HT1080 (cell line): ENCODE data around the gene GPRIN2. TPM values are rescaled to one million over a fixed set of nuclear protein-coding genes. Genes with fewer than 3 reads are reported as not detected.

Experiments used
- DNase-seq: peaks from one replicate; pipeline ENCODE4 v3.0.0-alpha.2; 2015; ENCODE audit warnings: low read depth
- total RNA-seq: library from RNA; depleted of rRNA; stranded (reverse); fragments of >200 nt; shearing (Covaris generic); gene quantifications from 2 replicates; pipeline ENCODE4 v1.2.3, GENCODE V29; 2014

Gene GPRIN2
- total RNA-seq, 1 experiment from 2014 or later = not detected

DNA sequence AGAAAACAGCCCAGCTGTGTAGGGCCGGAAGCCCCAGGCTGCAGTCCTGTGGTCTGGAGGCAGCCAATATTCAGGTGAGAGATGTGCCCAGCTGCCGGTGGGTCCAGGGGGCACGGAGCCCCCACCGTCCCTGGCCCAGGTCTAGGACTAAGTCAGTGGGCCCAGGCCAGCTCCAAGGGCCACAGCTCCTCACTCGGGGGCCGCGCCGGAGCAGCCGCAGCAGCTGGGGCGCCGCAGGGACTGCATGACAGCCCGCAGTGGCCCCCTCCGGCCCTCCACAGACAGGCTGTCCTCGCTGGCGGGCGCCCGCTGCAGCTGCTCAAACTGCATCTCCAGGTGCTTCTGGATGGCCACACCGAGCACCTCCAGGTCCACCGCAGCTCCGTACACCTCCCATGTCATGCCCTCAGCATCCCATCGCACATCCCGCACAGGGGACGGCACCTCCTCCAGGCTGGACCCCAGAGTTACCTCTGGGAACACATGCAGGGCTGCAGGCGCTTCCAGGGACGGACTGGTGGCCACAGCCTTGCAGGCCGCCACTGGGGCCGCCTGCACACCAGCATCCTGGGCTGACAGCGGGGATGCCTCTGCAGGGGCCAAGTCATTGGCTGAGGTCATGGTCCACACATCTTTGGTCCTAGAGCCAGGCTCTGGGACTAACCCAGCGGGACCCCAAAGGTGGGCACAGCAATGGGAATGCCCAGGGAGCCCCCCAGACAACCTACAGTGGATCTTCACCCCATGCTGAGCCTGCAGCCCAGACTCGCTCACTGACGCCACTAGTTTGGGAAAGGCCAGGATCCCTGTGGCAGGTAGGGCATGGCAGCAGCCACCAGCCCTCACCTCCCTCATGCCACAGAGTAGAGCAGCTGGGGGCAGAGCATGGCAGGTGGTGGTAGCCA, 7.0 kb downstream of the GPRIN2 start:
- no peak for DNase-seq

DNA sequence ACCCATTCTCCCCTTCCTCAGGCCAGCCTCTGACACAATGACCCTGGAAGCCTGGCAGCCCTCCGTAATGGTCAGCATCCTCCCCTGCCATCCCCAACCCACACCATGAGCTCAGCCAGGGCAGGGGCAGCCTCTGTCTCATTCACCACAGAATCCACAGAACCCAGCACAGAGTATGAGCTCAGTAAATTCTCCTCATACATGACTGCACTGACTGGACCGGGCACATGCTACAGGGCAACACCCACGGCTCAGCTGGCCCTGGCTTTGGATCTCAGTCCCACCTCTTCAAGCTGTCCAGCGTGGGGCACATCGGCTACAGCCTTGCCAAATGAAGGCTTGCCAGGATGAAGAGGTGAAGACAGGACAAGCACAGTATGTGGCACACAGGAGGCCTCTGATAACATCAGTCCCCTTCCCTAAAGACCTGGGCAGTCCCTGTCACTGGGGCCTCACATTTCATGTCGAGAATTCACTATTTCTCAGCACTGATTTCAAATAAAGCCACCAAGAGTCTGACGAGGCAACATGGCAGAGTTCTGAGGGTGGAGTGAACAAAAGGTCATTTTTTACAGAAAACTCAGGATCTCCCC, 7.9 kb downstream of the GPRIN2 start:
- no peak for DNase-seq

DNA sequence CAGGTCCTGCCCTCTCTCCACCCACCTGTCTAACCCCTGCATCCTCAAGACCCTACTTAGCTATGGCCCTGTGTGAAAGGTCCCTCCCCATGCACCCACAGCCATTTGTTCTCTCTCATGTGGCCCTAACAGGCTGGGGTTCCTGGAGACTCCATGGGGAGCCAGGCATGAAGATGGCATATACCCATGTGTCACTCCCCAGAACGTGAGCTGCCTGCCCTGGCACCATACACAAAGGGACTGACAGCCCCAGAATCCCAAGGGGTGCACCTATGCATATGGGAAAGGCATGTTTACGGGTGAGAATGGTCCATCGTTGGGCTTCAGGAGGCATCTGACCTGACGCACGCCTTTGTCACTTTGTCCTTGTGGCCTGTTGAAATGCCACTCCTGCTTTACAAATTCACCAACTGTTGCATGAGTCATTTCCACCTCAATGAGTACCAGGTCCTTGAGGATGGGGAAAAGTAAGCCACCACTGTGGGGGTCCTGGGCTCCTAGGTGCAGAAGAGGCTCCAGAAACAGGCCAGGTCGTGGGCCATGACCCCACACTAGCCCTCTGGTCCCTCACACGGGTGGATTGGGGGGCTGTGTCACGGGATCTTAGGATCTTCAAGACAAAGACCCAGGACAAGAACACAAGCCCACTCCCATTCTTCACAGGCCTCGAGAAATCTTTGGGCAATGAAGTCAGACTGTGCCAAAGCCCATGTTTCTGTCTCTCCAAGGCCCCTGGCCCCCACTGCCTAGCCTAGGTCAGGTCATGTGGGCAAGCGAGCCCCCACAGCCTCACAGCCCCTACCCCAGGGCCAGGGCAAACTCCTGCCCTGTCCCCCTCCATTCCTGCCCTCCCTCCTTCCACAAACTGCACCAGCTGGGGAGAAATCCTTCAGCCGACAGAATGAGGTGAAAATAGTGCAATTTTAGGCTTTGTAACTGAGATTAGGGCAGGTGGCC, 8.6 kb downstream of the GPRIN2 start:
- DNase-seq = no peak

DNA sequence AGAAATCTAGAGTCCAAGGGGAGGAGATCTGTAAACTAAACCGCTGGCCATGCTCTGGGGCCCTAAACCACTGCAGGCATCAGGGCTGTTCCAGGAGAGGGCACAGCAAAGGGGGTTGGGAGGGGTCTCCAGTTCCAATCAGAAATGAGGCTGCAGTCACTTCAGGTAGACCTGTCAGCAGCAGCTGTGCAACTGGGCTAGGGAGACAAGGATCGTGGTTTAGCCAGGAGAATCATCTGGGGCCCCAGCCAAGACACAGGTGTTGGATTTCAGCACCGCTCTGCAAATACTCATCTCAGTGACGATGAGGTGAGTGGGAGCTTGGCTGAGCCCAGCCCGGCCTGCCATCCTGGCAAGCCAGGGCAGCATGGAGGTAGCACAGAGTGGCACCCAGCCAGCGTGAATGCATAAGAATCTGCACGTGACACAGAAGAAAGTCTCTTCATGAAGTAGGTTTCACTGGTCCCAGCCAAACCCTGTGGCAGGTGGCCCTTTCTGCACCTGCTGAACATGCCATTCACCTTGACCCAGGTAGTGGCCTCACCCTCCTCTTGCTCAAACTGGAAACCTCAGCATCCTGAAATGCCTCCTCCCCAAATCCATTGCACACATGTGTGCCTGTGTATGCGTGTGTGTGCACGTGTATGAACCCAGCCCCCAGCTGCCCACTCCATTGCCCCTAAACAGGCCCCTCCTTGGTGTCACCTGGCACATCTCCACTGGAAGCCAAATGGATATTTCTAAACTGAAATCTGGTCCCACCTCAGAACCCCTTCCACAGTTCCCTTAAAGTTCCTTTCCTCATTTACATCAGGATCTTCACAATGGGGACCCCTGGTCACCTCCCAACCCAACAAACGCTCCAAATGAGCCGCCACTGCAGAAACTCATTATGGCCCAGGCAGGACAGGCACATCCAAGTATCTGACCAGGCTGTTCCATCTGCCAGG, 9.6 kb downstream of the GPRIN2 start:
- no peak for DNase-seq

DNA sequence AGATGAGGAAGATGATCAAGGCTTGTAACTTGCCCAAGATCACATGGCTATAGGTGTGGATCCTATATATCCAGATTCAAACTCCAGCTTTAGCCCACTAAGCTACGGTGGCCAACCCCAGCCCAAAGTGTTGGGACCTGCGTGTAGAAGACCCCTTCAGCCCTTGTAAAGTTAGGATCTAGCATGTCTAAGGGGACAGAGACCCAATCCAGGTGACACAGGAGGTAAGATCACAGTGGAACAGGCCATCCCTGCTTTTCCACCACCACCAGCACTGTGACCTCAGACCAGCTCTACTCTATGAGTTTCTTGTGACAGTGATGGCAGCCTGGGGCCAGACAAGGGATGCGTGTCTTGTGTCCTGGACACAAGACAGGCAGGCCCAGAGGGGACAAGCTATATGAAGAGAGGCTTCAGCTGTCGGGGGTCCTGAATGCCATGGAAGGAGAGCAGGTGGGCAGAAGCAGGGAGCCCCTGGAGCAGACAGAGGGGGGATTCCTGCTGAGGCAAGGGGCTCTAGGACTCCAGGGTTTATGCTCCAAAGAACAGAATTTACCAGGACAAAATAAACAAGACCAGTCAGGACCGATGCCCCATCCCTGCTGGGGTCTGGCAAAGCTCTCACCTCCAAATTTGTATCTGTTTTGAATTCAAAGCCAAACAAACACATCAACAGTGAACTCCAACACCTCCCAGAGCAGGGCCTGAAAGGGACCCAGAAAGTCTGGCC, 10.4 kb downstream of the GPRIN2 start:
- DNase-seq = no peak

DNA sequence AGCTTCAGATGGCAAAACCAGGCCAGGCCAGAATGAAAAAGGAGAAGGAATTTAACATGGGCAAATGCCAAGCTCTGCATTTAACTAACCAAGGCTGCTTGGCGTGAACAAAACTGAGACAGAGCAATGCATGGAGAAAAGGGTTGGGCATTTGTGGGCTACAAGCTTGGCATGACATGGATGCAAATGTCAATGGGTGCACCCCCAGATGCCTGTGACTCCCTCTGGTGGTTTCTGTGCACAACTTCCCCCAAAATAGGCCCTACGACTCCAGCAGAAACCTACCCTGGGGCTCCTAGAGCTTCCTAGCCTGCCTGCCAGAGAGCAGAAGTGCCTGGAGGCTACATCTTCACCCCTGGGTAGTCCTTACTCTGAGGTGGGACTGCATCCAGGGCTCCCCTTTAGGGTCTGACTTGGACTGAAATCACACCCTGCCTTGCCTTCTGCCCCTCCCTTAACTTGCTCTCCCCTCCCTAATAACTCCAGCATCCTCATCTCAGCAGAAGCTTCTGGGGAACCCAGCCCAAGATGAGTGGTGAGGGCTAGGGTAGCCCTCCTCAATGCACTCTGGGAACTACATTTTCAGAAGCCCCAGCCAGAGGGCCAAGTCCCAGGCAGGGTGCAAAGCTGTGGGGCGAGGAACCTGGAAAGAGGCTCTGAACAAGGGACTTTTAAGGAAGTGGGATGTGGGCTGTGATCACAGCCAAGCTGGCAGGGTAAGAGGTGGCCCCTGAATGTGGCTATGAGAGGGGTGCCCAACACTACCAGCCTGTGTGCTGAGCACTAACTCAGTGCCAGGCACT, 11.3 kb downstream of the GPRIN2 start:
- DNase-seq = no peak

DNA sequence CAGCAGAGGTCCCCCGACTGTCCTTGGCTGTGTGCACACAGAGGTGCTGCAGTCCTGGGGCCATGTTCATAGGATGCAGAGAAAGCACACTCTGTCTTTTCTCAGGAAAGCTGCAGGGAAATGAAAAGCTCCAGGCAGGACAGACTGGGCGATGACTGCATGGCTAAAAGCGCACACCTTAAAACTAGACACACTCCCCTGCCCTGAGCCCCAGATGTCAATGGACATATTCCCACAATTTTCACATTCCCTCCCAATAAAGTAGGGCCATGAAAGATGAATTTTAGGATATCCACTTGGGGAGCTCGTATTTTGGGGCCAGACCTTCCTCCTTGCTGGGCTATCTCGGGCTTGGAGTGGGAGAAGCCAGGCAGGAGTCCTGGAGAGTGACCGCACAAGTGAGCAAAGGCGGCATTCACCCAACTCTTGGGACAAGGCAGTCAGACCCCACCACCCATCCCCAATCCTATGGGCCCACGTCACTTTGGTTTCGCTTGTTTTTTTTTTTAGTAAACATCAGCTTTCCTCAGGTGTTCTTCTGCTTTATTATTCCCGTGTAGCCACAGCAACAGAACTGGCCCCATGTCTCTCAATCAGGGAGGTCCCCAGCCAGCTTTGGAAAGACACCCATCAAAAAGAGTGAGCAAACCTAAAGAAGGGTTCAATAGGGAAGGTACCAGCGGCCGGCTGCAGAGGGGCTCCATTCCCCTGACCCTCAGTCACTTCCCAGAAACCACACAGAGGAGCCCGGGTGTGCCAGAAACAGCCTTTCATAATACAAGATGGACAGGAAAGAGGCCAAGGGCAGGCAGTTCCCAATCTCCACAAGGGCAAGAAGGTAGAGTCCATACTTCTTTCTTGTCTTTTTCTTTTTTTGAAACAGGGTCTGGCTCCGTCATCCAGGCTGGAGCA, 12.7 kb downstream of the GPRIN2 start:
- DNase-seq = no peak

DNA sequence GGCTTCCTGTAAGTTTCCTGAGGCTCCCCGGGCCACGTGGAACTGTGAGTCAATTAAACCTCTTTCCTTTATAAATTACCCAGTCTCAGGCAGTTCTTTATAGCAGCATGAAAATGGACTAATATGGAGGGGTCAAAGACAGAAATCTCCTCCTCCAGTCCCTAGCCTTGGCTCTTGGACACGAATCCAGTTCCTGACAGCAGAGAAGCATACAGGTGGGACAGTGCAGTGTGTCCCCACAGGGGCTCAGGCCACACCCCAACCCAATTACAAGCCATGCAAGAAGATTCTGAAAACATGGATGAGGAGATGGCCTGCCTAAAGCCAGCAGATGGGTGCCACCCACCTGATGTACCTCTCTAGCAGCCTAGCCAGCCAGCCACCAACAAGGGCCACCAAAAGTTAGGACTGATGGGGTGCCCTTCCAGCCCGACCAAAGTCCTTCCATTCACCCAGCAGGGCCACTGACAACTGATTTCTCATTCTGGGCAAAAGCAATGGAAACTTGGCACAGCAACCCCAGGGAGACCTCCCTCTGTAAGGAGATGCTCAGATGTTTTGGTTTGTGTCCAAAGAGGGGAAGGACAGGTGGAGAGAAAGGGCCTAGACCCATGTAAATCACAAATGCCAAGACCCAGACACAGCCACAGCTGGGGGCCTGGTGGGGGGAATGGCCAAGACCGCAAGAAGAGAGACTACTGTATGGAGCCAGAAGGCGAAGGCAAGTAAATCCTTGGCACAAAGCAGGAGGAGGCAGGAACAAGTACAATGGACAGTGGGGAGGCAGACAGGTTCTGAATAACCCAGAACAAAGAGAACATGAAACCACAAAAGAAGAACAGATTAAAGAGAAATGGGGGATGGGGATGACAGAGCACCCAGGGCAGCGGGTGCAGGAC, 13.6 kb downstream of the GPRIN2 start:
- no peak for DNase-seq

DNA sequence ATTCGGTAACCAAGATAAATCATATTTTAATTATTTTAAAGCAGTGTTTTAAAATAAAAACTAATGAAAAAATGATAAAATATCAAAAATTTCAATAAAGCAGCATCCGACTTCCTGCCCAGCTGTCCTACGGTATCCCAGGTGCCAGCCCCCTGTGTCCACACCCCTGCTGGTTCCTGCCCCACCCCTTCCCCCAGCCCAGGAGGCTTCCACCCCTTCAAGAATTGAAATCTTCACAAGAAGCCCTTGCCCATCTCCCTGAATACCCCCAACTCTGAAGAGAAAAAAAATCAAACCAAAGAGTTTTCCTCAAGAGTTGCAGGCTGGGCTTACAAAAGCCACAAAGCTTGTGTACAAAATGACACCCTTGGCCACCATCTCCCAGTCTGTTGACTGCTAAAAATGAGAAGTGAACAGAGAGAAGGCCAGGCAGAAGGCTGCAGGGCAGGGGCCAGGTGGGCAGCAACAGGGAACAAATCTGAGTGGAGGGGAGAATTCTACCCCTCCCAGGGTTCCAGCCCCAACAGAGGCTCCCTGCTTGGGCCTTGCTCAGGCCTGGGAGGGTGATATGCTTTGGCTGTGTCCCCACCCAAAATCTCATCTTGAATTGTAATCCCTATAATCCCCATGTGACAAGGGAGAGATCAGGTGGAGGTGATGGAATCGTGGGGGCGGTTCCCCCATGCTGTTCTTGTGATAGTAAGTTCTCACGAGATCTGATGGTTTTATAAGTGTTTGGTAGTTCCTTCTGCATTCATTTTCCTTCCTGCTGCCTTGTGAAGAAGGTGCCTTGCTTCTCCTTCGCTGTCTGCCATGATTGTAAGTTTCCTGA, 14.5 kb downstream of the GPRIN2 start:
- DNase-seq = no peak

DNA sequence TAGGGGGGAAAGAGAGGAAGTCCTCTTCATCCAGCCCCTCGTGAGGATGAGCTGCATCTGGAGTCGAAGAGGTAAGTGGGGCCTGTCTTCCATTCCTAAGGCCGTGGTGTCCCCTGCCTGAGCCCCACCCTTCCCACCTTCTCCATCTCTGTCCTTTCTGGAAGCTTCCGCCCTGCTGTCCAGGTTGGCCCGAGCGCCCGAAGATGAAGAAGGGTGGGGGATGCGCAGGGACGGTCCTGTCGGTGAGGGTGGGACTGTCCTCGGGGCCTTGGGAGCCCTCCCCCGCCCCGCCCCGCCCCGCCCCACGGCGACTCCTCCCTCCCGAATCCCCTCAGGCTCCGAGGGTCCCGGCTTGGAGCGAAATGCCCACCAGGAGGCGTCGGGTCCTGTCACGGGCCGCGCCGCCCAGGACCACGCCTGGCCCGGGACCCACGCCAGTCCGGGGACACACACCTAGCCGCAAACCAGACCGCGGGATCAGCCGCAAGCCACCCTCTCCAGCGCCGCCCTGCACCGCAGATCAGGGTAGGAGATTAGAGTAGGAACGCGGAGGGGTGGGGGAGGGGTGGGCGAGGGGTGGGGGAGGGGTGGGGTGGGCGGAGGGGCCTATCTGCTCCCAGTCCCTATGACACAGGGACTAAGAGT, 15.3 kb downstream of the GPRIN2 start:
- DNase-seq = no peak

DNA sequence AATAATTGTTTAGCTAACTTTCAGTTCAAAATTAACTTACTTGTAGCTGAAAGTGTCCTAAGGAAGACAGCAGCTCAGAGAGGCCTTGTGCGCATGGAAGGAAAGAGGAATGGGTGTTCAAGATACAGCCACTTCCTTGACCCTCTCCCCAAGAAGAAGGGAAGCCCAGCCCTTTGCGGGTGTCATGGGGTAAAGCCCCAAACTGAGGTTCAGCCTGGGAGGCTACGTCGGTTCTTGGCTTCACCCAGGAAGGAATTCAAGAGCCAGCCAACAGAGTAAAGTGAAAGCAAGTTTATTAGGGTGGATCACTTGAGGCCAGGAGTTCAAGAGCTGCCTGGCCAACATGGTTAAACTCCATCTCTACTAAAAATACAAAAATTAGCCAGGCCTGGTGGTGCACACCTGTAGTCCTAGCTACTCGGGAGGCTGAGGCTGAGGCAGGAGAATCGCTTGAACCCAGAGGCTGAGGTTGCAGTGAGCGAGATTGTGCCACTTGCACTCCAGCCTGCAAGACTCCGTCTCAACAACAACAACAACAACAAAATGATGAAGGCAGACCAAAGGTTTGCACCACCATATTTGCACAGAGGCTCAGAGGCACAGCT, 15.9 kb downstream of the GPRIN2 start:
- DNase-seq = no peak

DNA sequence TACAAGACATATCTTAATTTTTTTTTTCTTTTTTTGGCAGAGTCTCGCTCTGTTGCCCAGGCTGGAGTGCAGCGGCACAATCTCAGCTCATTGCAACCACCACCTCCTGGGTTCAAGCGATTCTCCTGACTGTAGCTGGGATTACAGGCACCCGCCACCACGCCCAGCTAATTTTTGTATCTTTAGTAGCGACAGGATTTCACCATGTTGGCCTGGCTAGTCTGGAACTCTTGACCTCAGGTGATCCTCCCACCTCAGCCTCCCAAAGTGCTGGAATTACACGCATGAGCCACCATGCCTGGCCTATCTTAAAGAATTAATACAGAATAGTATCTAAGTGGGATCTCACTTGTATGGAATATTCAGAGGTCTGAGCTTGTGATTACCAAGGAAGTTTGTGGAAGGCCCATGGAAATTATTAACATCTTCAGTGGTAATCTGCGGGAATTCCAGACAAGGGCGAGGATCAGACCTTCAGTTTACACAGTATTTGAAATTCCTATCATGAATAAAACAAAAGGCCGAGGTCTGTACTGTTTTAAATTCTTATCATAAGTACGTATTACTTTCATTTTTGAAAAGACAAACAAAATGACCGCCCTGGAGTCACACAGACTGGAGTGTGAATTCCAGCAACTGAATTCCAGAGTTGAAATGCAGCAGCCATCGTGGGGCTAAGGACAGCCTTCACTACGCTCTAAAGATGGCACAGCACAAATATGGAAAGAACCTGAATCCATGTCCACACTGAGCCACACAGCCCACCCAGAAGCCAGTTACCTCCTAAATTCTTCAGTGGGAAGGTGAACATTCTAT, 16.7 kb downstream of the GPRIN2 start:
- no peak for DNase-seq

DNA sequence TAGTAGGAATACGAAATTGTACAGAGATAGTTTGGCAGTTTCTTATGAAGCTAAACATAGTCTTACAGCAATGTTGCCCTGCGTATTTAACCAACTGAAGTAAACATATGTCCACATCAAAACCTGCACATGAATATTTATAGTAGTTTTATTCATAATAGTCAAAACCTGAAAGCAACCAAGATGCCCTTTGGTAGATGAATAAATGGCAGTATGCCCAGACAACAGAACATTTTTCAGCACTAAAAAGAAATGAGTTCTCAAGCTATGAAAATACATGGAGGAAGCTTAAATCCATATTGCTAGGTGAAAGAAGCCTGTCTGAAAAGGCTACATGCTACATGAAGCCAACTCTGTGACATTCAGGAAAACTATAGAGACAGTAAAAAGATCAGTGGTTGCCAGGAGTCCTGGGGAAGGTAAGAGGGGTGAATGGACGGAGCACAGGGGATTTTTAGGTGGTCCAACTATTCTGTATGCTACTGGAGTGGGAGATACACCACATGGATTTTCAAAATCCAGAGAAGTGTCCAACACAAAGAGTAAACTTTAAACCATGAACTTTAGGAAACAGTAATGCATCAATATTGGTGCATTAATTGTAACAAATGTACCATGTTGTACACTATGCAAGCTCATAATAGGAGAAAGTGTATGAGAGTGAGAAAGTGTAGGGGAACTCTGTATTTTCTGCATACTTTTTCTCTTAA, 17.6 kb downstream of the GPRIN2 start:
- no peak for DNase-seq

DNA sequence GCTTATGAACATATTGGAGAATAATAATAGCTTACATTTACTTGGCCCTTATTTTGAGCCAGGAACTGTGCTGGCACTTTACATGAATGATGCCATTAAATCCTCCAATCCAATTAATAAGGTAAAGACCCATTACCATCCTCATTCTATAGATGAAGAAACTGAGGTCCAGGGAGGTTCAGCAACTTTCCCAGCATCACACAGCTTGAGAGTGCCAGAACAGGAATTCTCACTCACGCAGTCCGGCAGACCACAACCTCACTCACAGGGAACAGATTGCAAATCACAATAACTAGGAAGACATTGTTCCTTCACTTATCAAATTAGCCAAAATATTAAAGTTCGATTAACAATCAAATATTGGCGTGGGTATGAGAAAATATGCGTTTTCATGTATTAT, 18.3 kb downstream of the GPRIN2 start:
- DNase-seq = no peak
